K562 (cell line): ENCODE results near the gene GLRA1. TPM values are rescaled to one million over a fixed set of nuclear protein-coding genes. Genes with fewer than 3 reads are reported as not detected.

Experiments
- ATAC-seq: fragments of 200-7000 bp; cut with Tn5 transposase; 3 replicates; pipeline ENCODE4 v1.9.1; 2020; ENCODE audit warnings: moderate library complexity
- BruUV-seq: library from RNA; stranded (reverse); fragments of 400-500 nt; replicated peaks from 2 replicates; lab custom pipeline; 2021; lab: Mats Ljungman, UMichigan
- CTCF ChIA-PET: fragments of 300-600 bp; formaldehyde crosslinking; extraction: SDS; loops from one replicate; lab custom pipeline; 2021; ENCODE audit warnings: low intra/inter-chr PET ratio; lab: Yijun Ruan, JAX
- POLR2A ChIA-PET: fragments of 300-600, 350-650 bp; sonication (Branson Sonifier 250); formaldehyde crosslinking; extraction: SDS; loops from one replicate; lab custom pipeline; 2021; ENCODE audit warnings: antibody characterized with exemption, inconsistent platforms; lab: Yijun Ruan, JAX
- DNase-seq, 4 experiments: peaks; one replicate each; pipeline versions ENCODE4 v3.0.0 to v3.0.0-alpha.2; 2011 to 2018; ENCODE audit warnings: low spot score in 3 of 4, mixed read lengths in 3 of 4; ENCODE audit errors: extremely low read depth in 1 of 4
- FAIRE-seq: peaks from 2 replicates; lab custom pipeline; 2011; peaks lifted over from hg19 to GRCh38; lab: Jason Lieb, UNC
- H2AFZ ChIP-seq: 2 replicates; pipeline ENCODE4 v1.6.0; 2011; ENCODE audit warnings: low read depth, low read length, control low read depth, inconsistent platforms
- H3K27ac ChIP-seq: fragments of 200-600 bp; 3 replicates; pipeline ENCODE4 v1.8.0; 2011; ENCODE audit warnings: low read depth, mild to moderate bottlenecking, control low read depth, inconsistent platforms, low read length, moderate library complexity, mixed read lengths; ENCODE audit errors: extremely low read depth
- H3K27me3 ChIP-seq, 2 experiments: fragments of 300-600 bp in 1 of 2; 2 replicates in 1 of 2; 3 replicates in 1 of 2; pipeline versions ENCODE4 v1.6.0 to v1.8.0; 2011; ENCODE audit warnings: inconsistent platforms in 2 of 2, low read length in 2 of 2, mild to moderate bottlenecking in 1 of 2, mixed read lengths in 1 of 2, moderate library complexity in 1 of 2; ENCODE audit not compliant: control insufficient read depth in 2 of 2, insufficient read depth in 2 of 2
- H3K36me3 ChIP-seq: fragments of 300-600 bp; 3 replicates; pipeline ENCODE4 v1.8.0; 2011; ENCODE audit warnings: mild to moderate bottlenecking, low read length, inconsistent platforms; ENCODE audit not compliant: control insufficient read depth, insufficient read depth
- H3K4me1 ChIP-seq, 2 experiments: fragments of 200-600 bp in 1 of 2; replicated peaks in 1 of 2; 2 replicates in 1 of 2; 3 replicates in 1 of 2; pipeline versions ENCODE4 v1.5.1 to v1.8.0; 2011; ENCODE audit warnings: inconsistent platforms in 2 of 2, low read length in 2 of 2, mild to moderate bottlenecking in 1 of 2, mixed read lengths in 1 of 2, moderate library complexity in 1 of 2; ENCODE audit not compliant: control insufficient read depth in 2 of 2, insufficient read depth in 2 of 2
- H3K4me2 ChIP-seq: 2 replicates; pipeline ENCODE4 v1.6.1; 2011; ENCODE audit warnings: low read length, control low read depth, inconsistent platforms, mixed read lengths; ENCODE audit not compliant: insufficient read depth
- H3K4me3 ChIP-seq: fragments of 200-600 bp; sonication (generic), shearing (Covaris generic); 2 replicates; pipeline ENCODE4 v1.5.1; 2016; ENCODE audit warnings: control low read depth, inconsistent platforms
- H3K79me2 ChIP-seq: fragments of 200-600 bp; 3 replicates; pipeline ENCODE4 v1.8.0; 2011; ENCODE audit warnings: low read length, inconsistent platforms; ENCODE audit not compliant: control insufficient read depth, insufficient read depth
- H3K9ac ChIP-seq, 2 experiments: 2 replicates each; pipeline versions ENCODE4 v1.6.0 to v1.6.1; 2011; ENCODE audit warnings: low read depth in 2 of 2, low read length in 2 of 2, control low read depth in 1 of 2, inconsistent platforms in 1 of 2, mild to moderate bottlenecking in 1 of 2, mixed read lengths in 1 of 2; ENCODE audit not compliant: insufficient read depth in 1 of 2
- H3K9me1 ChIP-seq: one replicate; pipeline ENCODE4 v1.6.0; 2011; ENCODE audit warnings: inconsistent platforms, mild to moderate bottlenecking, low read length, moderate library complexity; ENCODE audit not compliant: control insufficient read depth, insufficient read depth
- H3K9me3 ChIP-seq: replicated peaks from 2 replicates; pipeline ENCODE4 v1.5.1; 2011; ENCODE audit warnings: low read depth, low read length, inconsistent platforms; ENCODE audit not compliant: control insufficient read depth, insufficient read depth
- H4K20me1 ChIP-seq: replicated peaks from 2 replicates; pipeline ENCODE4 v1.6.1; 2011; ENCODE audit warnings: low read length, inconsistent platforms, mixed read lengths; ENCODE audit not compliant: control insufficient read depth, insufficient read depth
- ATF3 ChIP-seq, 2 experiments: fragments of 450-650 bp in 1 of 2; sonication (generic) in 1 of 2; formaldehyde crosslinking in 1 of 2; IDR thresholded peaks in 1 of 2; conservative IDR thresholded peaks in 1 of 2; 2 replicates each; pipeline versions ENCODE4 v1.6.1 to v1.8.1; 2016 to 2023; ENCODE audit warnings: mild to moderate bottlenecking in 2 of 2, moderate library complexity in 2 of 2, inconsistent platforms in 1 of 2, missing genetic modification reagents in 1 of 2
- BRD9 ChIP-seq: fragments of 450-650 bp; IDR thresholded peaks from 2 replicates; pipeline ENCODE4 v1.6.1; 2018; ENCODE audit warnings: low read depth; ENCODE audit not compliant: partially characterized antibody
- FOSL1 ChIP-seq: fragments of 200-800 bp; sonication (Bioruptor generic); conservative IDR thresholded peaks from 2 replicates; pipeline ENCODE4 v1.6.1; 2016; ENCODE audit warnings: missing genetic modification characterization, missing compliant biosample characterization
- GATAD2B ChIP-seq: fragments of 450-650 bp; IDR thresholded peaks from 2 replicates; pipeline ENCODE4 v1.6.1; 2017; ENCODE audit warnings: mild to moderate bottlenecking, borderline replicate concordance
- JUN ChIP-seq, 2 experiments: sonication (generic) in 1 of 2; formaldehyde crosslinking in 1 of 2; IDR thresholded peaks; 2 replicates each; pipeline versions ENCODE4 v1.6.1 to v1.8.0; 2012 to 2022; ENCODE audit warnings: borderline replicate concordance in 2 of 2, mild to moderate bottlenecking in 2 of 2, improper control_type of control experiment in 1 of 2, low read depth in 1 of 2, low read length in 1 of 2, missing genetic modification reagents in 1 of 2
- JUND ChIP-seq, 2 experiments: IDR thresholded peaks; 2 replicates in 1 of 2; 3 replicates in 1 of 2; pipeline ENCODE4 v1.6.1; 2011; ENCODE audit warnings: borderline replicate concordance in 2 of 2, low read depth in 2 of 2, low read length in 2 of 2, improper control_type of control experiment in 1 of 2, missing biosample characterization in 1 of 2, missing genetic modification characterization in 1 of 2, missing genetic modification reagents in 1 of 2
- KAT7 ChIP-seq: sonication (generic); formaldehyde crosslinking; IDR thresholded peaks from 2 replicates; pipeline ENCODE4 v1.8.0; 2022; ENCODE audit warnings: missing genetic modification reagents, mild to moderate bottlenecking, borderline replicate concordance
- PHF21A ChIP-seq: fragments of 450-650 bp; IDR thresholded peaks from 2 replicates; pipeline ENCODE4 v1.6.1; 2017; ENCODE audit warnings: low read depth, borderline replicate concordance
- TEAD1 ChIP-seq, 2 experiments: fragments of 450-650 bp in 1 of 2; sonication (generic) in 1 of 2; formaldehyde crosslinking; IDR thresholded peaks; 2 replicates each; pipeline versions ENCODE4 v1.4.0 to v1.8.0; 2020 to 2022; ENCODE audit warnings: mild to moderate bottlenecking in 2 of 2, missing genetic modification reagents in 1 of 2
- TEAD4 ChIP-seq, 2 experiments: sonication (generic) in 1 of 2; formaldehyde crosslinking in 1 of 2; IDR thresholded peaks; 2 replicates each; pipeline versions ENCODE4 v1.6.1 to v1.8.0; 2012 to 2022; ENCODE audit warnings: borderline replicate concordance in 1 of 2, inconsistent platforms in 1 of 2, low read length in 1 of 2, mild to moderate bottlenecking in 1 of 2, missing genetic modification reagents in 1 of 2
- TRIM28 ChIP-seq: fragments of 450-650 bp; IDR thresholded peaks from 2 replicates; pipeline ENCODE4 v1.6.1; 2017
- WGBS: fragments of 100-300 bp; shearing (Covaris generic); methylation state at CpG from one replicate; pipeline ENCODE4 v1.1.6; 2016; ENCODE audit warnings: low coverage, mixed read lengths; ENCODE audit not compliant: insufficient coverage; ENCODE audit errors: missing lambda C conversion rate; 5-methylcytosine and 5-hydroxymethylcytosine counted together
- in situ Hi-C: fragments of 300-500 bp; cut with MboI; formaldehyde crosslinking; loops from 4 replicates; pipeline ENCODE4 v1.15.0; 2018; ENCODE audit warnings: inconsistent platforms, mixed read lengths
- intact Hi-C: fragments of 100-400 bp; cut with micrococcal nuclease; formaldehyde crosslinking; loops from 2 replicates; pipeline ENCODE4 v1.14.2; 2022
- polyA plus RNA-seq, 8 experiments: library from polyadenylated mRNA; depleted of rRNA in 4 of 8; stranded (reverse) in 5 of 8; unstranded in 3 of 8; fragments of >200 nt; fragmentation: Nextera tagmentation in 2 of 8; fragmentation: Illumina TruSeq in 1 of 8; extraction: Ambion mirVana in 2 of 8; extraction: Trizol in 1 of 8; gene quantifications; 2 replicates each; pipeline versions ENCODE4 v1.2.1 to v1.2.3, GENCODE V29; 2011 to 2014; ENCODE audit warnings: inconsistent platforms in 1 of 8, missing spikeins in 1 of 8
- total RNA-seq, 7 experiments: library from RNA; depleted of rRNA in 6 of 7; stranded (reverse); fragments of >200 nt in 6 of 7; fragmentation: Illumina TruSeq in 2 of 7; extraction: Trizol in 2 of 7; gene quantifications; 2 replicates each; pipeline versions ENCODE4 v1.2.1 to v1.2.3, GENCODE V29; 2011 to 2021; ENCODE audit warnings: low replicate concordance in 1 of 7

Gene GLRA1
- total and polyA plus RNA-seq, 9 of the 15 experiments (the other 6 are each of a cell fraction or from before 2014, with no cell fraction given): not detected

GRCh38 chr5:151870820-151871219 is 53.8 kb downstream of the GLRA1 start:
- ATAC-seq (peak; percentile 47; the same call in 2 of the 3 replicates), FAIRE-seq (no peak), DNase-seq (peak in 1 of 4 experiments; percentile 7)
- intact Hi-C loops (no loop called here), in situ Hi-C loops (no loop called here)
- no peaks in the 10 kb centered on the region for H3K9me3 ChIP-seq
- H3K4me3 ChIP-seq: no peak overlapping the region
- POLR2A ChIA-PET: no interaction called here
- no TSS peak for BruUV-seq
- no peak overlapping the region for H3K27ac ChIP-seq
- H3K4me2 ChIP-seq: no peak overlapping the region
- H3K36me3 ChIP-seq: no peaks in the 10 kb centered on the region
- no peak overlapping the region for H2AFZ ChIP-seq
- H3K9ac ChIP-seq: no peak overlapping the region
- H3K79me2 ChIP-seq: no peaks in the 10 kb centered on the region
- H3K9me1 ChIP-seq: no peaks in the 10 kb centered on the region
- H4K20me1 ChIP-seq: no peaks in the 10 kb centered on the region
- no peaks in the 10 kb centered on the region for H3K4me1 ChIP-seq
- H3K27me3 ChIP-seq: no peaks in the 10 kb centered on the region; a peak in 1 of 5 replicates
- 2% methylated on average over 3 of the region's 3 CpGs for WGBS
- TF ChIP-seq BRD9: no peak
- TF ChIP-seq FOSL1 (tag): peak; percentile 76
- peak; percentile 57 for TF ChIP-seq TEAD4 (IDR thresholded peaks at IDR 0.05; ENCODE audit: low read length)
- TF ChIP-seq TEAD4 (CRISPR knock-in tag; IDR thresholded peaks at IDR 0.05; ENCODE audit: borderline replicate concordance): no peak
- TF ChIP-seq PHF21A: no peak
- TF ChIP-seq ATF3 (IDR thresholded peaks at IDR 0.05): peak; percentile 68
- TF ChIP-seq ATF3 (CRISPR knock-in tag; conservative IDR thresholded peaks at IDR 0.05): no peak
- TF ChIP-seq KAT7: no peak
- TF ChIP-seq JUN (IDR thresholded peaks at IDR 0.05; ENCODE audit: borderline replicate concordance, low read depth, low read length): peak; percentile 41; the same call in 1 of the 2 replicates
- no peak for TF ChIP-seq JUN (CRISPR knock-in tag; IDR thresholded peaks at IDR 0.05; ENCODE audit: borderline replicate concordance)
- peak; percentile 59; the same call in 1 of the 2 replicates for TF ChIP-seq JUND (IDR thresholded peaks at IDR 0.05; ENCODE audit: borderline replicate concordance, low read depth, low read length)
- peak; percentile 39; the same call in 1 of the 3 replicates for TF ChIP-seq JUND (tag; IDR thresholded peaks at IDR 0.05; ENCODE audit: borderline replicate concordance, low read depth, low read length)
- TF ChIP-seq TEAD1 (CRISPR knock-in tag; IDR thresholded peaks at IDR 0.05): peak in 1 of 2 experiments; percentile 70; a peak in 1 of 4 replicates
- no peak for TF ChIP-seq TRIM28
- TF ChIP-seq GATAD2B: no peak
- CTCF ChIA-PET: no interaction called here
